ENCODE data around the gene SF3B1.
A peak's percentile ranks its signal among the peaks of the same experiment; 100 is the strongest.
"Not testable (repeated sequence)": the region's sequence is repeated elsewhere in the genome, so short reads cannot be mapped to it uniquely, and the experiment has no call there.

Gene SF3B1

DNA sequence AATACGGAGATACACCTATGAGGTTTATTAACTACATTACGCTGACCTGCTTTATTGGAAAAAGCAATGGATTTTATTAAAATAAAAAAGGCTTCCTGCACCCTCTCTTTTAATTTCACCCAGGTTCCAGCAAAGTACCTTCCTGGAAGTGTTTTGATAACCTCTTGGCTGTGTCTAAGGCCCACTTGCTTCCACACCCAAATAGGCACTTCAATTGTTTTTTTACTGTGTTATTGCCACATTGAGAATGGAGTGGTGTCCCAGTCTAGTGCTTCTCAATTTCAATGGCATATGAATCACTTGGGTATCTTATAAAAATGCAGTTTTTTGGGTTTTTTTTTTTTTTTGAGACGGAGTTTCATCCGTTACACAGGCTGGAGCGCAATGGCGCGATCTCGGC is 47.6 kb downstream of the SF3B1 start:
- no peak for TF ChIP-seq CTCF (IDR thresholded peaks at IDR 0.05; ENCODE audit: insufficient read depth, missing control alignments)
- FAIRE-seq (no peak), DNase-seq (ENCODE audit: insufficient read length, low spot score) (no peak)

GRCh38 chr2:197386242-197386641 is 48.6 kb downstream of the SF3B1 start:
- TF ChIP-seq CTCF (IDR thresholded peaks at IDR 0.05; ENCODE audit: insufficient read depth, missing control alignments): no peak
- FAIRE-seq: no peak
- DNase-seq (ENCODE audit: insufficient read length, low spot score): no peak

GRCh38 chr2:197383825-197384224 is 51.0 kb downstream of the SF3B1 start:
- FAIRE-seq (no peak), DNase-seq (ENCODE audit: insufficient read length, low spot score) (no peak)
- no peak for TF ChIP-seq CTCF (IDR thresholded peaks at IDR 0.05; ENCODE audit: insufficient read depth, missing control alignments)

DNA sequence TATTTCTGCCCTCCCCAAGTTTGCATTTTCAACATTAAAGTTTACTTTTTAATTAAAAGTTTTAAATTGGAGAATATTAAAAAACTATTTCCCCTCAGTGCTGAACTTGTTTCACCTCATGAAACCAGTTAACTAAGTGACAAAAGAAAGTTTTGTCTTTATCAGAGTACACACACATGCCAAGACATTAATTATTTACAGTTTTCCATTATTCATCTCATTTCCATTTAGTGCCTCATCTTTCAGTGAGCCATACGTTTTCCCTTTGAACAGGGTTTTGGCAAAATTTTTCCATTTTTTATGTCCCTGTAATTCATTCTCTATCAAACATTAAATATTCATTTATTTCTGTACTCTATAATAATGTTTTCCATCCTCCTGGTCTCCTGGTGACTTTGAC is 53.2 kb downstream of the SF3B1 start:
- TF ChIP-seq CTCF (IDR thresholded peaks at IDR 0.05; ENCODE audit: insufficient read depth, missing control alignments): no peak
- no peak for FAIRE-seq
- DNase-seq (ENCODE audit: insufficient read length, low spot score): no peak

DNA sequence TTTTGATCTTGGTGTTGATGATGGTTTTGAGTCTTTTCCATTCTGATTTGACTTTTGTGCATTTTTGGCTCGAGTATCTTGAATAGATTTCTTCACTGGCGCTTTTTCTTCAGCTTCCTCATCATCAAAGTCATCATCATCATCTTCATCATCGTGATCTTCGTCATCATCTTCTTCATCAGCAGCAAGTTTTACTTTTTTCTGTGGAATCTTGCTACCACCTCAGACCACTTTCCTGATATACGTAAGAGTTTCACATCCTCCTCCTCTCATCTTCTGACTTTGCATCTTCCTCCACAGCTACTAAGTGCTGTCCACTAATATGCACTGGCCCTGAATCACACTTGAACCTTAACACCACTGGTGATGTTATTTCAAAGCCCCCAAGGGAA is 54.9 kb downstream of the SF3B1 start:
- not testable (repeated sequence) for FAIRE-seq; DNase-seq (ENCODE audit: insufficient read length, low spot score)

DNA sequence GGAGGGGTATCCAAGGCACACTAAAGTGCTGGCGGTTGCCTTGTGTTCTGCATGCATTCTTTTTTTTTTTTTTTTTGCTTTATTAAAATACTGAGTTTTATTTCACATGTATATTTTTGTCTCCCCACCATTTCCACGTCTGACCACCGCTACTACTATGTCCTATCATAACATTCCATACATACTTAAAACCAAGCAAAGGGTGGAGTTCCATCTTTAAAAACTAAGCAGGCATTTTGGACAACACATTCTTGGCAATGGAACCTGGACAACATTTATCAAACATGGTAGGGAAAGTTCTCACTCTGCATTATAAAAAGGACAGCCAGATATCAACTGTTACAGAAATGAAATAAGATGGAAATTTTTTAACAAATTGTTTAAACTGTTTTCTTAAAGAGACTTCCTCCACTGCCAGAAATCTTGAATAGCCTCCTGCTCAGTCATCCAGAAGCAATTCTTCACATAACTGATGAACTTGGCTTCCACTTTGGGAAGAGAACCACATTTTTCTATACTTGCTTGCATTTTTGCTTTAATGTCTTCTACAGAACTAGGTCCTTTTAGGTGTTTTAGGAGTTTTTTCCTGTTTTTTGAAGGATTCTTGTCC is 55.4 kb downstream of the SF3B1 start:
- not testable (repeated sequence) for FAIRE-seq; DNase-seq (ENCODE audit: insufficient read length, low spot score)

DNA sequence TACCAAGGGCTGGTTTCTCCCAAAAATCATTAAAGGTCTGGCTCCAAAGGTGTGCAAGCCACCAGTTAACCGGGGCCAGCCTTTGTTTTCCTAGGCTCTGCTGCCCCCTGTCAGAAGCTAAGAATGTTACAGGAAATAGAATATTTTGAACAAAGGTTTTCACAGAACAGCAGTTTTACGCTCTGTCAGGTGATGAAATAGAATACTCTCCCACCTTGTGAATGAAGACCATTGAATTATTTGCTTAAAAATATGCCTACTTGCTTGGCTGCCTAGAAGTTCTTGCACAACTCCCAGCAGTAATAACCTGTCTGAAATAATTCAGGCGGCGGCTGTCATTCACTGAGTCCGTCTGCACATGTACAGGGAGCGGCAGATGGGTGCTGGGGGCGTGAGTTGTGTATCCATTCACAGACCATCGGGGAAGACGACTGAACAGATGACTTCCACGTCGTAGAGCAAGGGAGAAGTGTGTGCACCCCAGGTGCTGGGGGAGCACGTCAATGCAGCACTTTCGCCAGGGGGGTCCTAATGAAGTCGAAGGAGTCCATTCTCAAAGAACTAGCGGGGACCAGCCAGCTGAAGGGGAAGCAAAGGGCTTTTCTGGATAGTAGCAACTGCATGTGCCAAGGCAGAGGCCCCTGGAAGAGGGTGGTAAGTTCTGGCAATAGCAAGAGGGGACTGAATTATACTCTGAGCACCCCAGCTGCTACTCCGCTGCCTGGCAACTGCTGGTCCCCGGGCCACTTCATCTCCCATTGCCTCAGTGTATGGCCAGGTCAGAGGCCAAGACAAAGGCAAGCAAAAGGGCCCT is 56.1 kb downstream of the SF3B1 start:
- peak; percentile 31 for DNase-seq (ENCODE audit: insufficient read length, low spot score)
- TF ChIP-seq CTCF (IDR thresholded peaks at IDR 0.05; ENCODE audit: insufficient read depth, missing control alignments): peak; percentile 86
- FAIRE-seq: no peak

DNA sequence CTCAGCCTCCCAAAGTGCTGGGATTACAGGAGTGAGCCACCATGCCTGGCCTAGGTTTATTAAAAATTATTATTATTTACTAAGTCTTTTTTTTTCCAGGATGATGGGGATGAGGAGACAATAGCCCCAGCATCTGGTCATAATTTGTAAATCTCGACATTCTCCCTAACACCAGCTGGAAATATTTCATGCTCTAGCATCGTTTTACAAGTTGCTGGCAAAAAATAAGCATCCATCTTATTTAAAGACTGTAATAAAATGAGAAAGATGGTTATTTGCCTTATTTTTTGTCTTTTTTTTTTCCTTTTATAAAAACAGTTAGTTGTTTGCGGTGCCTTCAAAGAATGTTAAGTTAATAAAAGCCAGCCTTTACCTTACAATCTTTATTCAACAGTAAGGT is 56.7 kb downstream of the SF3B1 start:
- FAIRE-seq (no peak), DNase-seq (ENCODE audit: insufficient read length, low spot score) (no peak)
- no peak for TF ChIP-seq CTCF (IDR thresholded peaks at IDR 0.05; ENCODE audit: insufficient read depth, missing control alignments)

All from D721Med (cell line).